Activated CD8-positive, alpha-beta memory T cell treated with anti-CD3 and anti-CD28 coated beads, Interleukin-2, amount 50 U/mL, for 24 hours (primary cell): ENCODE results near the gene PLEKHG5.

Source experiments
- DNase-seq: peaks from one replicate; pipeline ENCODE4 v3.0.0-alpha.2; 2020; ENCODE audit errors: extremely low read depth

PLEKHG5 gene, protein sequence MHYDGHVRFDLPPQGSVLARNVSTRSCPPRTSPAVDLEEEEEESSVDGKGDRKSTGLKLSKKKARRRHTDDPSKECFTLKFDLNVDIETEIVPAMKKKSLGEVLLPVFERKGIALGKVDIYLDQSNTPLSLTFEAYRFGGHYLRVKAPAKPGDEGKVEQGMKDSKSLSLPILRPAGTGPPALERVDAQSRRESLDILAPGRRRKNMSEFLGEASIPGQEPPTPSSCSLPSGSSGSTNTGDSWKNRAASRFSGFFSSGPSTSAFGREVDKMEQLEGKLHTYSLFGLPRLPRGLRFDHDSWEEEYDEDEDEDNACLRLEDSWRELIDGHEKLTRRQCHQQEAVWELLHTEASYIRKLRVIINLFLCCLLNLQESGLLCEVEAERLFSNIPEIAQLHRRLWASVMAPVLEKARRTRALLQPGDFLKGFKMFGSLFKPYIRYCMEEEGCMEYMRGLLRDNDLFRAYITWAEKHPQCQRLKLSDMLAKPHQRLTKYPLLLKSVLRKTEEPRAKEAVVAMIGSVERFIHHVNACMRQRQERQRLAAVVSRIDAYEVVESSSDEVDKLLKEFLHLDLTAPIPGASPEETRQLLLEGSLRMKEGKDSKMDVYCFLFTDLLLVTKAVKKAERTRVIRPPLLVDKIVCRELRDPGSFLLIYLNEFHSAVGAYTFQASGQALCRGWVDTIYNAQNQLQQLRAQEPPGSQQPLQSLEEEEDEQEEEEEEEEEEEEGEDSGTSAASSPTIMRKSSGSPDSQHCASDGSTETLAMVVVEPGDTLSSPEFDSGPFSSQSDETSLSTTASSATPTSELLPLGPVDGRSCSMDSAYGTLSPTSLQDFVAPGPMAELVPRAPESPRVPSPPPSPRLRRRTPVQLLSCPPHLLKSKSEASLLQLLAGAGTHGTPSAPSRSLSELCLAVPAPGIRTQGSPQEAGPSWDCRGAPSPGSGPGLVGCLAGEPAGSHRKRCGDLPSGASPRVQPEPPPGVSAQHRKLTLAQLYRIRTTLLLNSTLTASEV

DNA sequence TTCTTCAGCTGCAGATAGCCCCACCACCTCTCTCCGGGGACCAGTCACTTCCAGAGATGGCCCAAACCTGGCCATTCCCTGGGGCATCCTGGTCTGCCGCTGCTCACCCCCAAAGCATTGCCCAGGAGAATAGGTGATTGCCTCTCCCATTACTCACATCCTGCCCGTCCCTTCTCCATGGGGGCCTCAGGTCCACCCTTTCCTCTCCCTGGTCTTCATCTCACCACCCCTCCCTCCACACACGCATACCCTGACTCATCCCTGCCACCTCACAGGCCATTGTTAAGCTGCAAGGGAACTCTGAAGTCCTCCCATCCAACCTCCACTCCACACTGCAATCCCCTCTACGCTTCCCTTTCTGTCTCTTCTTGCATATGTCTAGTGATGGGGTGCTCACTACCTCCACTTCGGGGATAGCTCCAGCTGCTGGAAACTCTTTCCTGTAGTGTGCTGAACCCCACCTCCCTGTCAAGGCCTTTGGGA lies at the start of gene PLEKHG5:
PLEKHG5 (minus strand) TSS at position 188 of the 483 bp plus-strand sequence. CDS start 14,096 bp downstream, outside the sequence.
- DNase-seq, result no peak

DNA sequence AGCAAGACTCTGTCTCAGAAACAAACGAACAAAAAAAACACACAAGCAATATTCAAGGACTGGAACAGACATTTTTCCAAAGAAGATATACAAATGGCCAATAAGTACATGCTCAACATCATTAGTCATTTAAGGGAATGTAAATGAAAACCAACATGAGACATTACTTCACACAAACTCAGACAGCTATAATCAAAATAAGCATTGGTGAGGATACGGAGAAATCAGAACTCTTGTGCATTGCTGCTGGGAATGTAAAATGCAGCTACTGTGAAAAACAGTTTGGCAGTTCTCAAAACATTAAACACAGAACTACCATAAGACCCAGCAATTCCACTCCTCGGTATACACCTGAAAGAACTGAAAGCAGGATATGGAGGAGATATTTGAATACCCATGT lies 47.5 kb upstream of the PLEKHG5 start:
- no peak for DNase-seq

DNA sequence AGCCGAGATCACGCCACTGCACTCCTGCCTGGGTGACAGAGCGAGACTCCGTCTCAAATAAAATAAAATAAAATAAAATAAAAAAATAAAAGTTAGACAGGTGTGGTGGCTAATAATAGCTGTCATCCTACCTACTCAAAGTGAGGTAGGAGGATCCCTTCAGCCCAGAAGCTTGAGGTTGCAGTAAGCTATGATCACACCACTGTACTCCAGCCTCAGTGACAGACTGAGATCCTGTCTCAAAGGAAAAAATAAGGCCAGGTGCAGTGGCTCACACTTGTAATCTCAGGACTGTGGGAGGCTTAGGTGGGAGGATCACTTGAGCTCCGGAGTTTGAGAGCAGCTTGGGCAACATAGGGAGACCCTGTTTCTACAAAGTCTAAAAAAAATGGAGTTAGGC lies 44.8 kb upstream of the PLEKHG5 start:
- no peak for DNase-seq

DNA sequence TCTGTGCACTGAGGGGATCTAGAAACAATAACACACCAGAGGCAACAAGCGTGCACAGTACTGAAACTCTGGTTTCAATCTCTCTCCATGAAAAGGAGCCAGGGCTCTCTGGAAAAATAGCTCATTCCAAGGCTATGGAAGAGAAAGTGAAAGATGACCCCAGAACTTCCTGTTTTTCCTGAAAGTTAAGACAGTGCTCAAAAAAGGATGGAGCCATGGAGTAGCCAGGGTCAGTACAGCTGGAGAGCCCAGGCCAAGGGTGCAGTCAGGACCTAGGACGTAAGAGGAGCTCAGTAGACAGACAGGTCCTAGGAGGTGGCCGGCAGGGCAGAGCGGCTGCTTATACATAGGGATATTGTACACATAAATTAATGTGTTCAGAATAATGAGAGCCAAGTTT lies 43.7 kb upstream of the PLEKHG5 start:
- DNase-seq, result no peak

DNA sequence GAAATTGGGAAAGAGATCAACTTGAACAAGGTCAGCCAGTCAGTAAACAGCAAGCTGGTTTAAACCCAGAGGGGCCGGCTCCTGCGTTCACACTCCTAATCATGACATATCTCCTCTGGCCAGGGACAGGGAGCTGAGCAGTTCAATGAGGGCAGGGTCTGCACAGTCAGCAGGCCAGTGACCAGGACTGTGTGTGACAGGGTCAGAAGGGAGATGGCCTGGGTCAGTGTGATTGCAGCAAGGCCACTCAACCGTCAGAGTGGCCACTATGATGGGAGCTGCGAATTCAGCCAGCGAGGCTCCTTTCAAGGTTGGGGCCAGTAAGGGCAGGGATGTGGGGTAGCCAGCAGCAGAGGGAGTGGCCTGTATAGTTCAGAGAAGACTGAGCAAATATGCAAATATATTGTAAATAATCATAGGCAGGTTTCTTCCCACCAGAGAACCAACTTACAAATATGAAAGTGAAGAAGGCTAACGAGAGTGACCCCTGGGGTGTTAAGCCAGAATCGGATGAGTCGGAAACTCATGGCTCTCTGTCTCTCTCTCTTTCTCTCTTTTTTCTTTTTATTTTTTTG lies 42.9 kb upstream of the PLEKHG5 start:
- no peak for DNase-seq

DNA sequence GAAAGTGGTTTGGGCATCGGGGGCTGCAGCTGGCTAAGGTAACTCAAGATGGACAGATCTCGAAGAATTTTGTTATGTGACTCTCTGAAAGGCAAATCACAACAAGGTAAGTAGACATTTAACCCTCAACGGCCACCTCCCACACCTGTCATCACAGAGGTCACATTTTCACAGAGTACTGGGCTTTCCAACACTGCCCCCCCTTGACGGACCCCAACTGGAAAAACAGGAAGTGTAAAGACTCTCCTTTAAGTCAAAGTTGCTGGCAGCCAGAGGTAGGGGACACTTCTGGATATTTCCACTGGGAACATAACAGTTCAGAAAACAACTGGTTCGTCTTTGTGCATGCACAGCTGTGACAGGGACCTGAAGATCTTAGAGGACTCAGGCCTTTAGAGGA lies 40.5 kb upstream of the PLEKHG5 start:
- DNase-seq, result no peak

DNA sequence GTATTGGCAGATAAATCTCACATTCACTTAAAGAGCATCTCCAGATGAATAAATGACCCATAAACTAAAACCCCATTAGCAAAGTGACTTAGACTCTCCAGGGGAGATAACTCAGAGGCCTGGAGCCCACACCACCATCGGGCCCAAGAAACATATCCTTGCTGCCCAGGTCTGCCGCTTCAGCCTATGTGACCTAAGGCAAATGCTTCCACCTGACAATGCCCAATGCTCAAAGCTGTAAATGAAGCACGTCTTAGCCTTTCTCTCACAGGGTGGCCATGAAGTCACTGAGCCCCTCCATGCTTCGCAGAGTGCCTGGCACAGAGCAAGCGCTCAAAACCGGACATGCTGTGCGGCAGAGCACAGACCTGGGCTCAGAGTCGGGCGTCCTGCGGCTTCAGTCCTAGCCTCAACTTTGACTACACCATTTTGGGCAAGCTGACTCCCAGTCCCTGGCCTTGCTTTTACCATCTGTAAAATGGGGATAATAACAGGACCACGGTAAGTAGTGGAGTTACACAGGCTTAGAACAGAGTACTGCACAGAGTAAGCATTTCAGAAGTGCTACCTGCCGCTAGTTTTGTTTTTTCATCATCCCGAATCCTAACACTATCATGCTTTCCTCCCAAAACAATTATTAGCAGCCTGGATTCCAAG lies 39.2 kb upstream of the PLEKHG5 start:
- DNase-seq, result no peak

DNA sequence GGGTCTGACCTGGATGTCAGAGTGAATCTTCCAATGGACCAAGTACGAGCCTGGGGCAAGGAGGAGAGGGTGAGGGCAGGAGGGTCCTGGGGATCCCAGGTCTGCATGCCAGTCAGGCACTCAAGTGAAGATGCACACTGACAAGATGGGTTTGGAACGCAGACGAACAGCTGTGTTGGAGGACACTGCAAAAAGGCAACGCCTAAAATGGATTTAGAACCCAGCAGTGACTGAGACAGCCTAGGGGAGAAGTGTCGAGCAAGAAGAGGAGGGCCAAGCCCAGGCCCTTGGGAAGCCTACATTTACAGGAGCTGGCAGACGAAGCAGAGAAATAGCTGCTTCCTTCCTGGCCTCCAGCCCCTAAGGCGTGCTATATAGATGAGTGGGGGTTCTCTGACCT lies 37.0 kb upstream of the PLEKHG5 start:
- no peak for DNase-seq

DNA sequence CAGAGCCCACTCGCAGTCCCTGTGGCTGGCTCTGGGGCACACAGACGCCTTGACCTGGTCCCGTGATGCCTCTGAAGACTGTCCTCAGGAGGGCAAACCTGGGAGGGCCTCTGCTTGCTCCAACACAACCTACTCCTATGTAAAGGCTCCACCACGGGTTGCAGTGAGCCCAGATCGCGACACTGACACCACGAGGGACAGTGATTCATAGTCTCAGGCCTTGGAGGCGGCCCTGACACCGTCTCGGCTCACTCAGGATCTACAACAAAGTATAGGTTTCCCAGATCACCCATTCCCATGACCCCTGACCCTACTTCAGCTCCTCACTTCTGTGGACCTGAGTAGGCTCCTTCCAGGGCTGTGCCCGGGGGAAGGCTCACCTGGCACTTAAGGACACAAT lies 34.8 kb upstream of the PLEKHG5 start:
- DNase-seq, result no peak

DNA sequence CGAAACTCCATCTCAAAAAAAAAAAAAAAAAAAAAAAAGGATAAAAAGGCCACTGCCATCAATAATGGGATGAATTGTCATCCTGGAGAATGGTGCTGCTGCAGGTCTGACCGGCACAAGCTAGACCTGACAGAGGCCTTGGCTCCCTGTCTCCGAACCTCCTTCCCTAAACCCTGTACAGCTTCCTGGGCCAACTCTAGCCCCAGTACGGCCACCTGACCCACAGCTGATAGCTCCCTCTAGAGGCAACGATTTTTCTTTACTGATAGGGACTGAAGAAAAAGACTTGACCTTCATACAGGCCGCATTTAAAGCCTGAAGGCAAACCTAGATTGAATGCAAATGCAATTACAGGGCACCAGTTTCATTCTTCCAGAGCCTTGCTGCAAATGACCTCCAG lies 32.1 kb upstream of the PLEKHG5 start:
- no peak for DNase-seq

DNA sequence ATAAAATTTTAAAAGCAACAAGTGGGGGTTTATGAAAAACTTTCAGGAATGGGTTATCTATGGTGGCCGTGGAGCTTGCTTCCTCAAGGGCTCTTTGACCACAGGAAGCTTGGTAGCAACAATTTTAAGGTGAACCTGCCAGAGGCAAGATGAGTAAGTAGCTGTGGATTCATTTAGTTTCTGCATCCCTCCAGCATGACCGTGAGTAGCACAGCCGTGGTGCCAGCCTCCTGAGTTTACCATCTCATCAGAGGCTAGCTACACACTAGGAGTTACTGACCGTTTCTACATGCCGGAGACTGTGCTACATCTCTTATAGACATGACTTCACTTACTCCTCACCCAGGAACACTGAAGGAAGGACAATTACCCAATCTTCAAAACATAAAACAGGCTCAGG lies 30.1 kb upstream of the PLEKHG5 start:
- DNase-seq, result no peak

DNA sequence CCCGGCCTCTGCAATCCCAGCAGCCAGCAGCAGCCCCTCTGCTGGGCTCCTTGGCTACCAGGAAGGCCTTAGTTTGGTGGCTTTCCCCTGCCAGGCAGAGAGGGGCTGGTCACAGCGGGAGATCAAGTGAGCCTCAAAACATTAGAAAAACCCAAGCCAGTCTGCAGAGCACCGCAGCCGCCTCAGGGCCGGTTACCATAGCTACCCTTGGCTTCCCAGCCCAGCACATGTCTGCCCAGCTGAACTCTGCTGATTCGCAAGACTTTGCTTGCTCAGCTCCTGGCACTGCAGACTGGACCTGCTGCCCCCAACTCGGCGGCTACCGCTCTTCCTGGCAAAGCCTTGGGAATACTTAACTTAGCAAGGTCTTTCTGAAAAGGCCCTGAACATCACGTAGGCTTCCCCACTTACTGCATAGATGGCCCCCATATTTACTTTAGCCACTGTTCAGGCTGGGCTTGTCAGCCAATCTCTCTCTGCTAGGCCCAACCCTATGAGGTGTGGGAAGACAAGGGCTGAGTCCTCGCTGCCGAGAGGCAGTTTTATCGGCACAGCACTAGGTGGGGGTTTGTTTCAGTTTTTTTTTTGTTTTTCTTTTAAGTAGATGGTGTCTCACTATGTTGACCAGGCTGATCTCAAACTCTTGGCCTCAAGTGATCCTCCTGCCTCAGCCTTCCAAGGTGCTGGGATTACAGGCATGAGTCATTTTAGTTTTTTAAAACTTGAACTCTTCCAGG lies 28.6 kb upstream of the PLEKHG5 start:
- DNase-seq, result no peak

DNA sequence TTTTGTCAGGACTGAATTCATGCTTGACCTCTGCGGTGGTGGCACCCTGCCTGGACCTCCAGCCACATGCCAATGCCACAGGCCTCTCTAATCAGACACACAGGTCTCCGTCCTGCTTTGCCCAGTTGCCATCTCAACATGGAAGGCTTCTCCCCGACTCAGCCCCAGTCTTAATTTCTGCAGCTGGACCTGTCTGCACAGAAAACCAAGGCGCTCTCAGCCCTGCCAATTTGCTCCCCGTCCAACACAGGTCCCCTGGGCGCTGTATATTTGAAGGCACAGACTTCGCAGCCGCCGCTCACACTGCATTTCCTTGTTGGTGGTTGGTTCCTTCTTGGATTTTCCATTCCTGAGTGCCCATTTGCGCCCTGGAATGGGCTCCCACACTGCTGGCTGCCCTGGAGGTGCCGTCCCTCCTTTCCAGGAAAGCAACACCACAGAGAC lies 28.0 kb upstream of the PLEKHG5 start:
- DNase-seq, result no peak

DNA sequence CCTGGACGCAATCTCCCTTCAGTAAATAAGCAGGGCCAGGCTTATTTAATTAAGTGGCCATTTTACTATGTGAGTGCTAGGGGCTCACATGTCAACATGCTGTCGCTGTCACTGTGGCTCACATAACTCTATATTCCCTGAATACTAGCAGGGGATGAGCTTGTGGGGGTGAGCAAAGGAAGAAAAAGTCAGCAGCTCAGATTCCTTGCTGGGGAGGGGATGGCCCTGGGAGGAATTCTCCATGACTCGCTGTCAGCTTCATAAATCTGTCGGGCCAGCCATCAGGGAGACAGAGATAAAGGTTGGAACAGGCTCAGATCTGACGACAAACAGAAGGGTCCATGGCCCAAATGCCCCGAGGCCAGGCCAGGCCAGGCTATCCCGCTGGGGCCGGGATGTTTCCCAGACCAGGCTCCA lies 26.0 kb upstream of the PLEKHG5 start:
- no peak for DNase-seq

DNA sequence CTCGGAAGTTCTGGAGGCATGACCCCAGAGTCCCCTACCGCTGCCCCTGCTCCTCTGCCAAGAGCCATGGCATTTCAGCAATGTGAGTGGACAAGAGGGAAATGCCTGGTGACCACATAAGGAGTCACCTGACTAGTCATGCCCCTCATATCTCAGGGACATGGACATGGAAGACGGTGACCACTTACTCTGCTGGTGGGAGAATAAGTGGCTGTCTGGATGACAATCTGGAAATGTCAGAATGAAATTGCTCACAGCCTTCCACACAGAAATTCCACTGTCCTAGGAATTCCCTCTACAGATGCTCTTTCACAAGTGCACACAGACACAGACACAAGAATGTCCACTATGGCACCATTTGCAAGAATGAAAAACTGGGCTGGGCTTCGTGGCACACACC lies 24.3 kb upstream of the PLEKHG5 start:
- no peak for DNase-seq

DNA sequence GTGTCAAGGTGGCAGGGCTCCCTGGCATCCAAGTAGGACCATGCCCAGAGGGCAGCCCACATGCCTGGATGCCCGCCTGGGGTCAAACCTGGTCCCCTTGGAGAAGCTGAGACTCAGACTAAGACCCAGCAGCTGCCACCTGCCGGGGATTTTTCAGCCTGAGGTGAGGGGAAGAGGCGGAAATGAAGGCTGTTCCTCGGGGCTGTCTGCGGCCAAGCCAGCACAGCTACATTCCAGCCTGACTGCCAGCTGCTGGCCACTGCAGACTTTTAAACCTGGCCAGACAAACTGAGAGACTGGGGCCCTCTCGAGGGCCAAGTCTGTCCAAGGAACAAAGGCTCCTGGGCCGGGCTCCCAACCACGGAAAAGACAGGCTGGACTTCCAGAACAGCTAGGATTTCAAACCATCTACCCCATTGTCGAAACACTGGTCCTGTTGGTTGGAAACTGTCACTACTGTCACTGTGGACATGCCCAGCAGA lies 21.9 kb upstream of the PLEKHG5 start:
- no peak for DNase-seq

DNA sequence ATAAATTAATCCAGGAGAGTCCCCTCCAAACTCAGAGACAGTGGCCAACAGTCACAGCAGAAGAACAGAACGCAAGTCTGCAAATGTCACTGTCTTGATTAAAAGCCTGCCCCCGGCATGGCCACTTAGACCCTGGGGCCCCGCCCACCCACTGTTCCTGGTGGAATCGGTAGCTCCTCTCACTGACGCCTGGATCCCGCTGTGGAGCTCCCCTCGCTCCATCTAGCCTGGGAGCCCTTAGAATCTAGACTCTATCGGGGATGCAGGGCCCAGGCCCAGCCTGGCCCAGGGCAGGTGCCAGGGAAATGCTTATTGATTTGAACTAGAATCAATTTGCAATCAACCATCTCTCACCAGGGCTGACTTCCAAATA lies 21.4 kb upstream of the PLEKHG5 start:
- no peak for DNase-seq

DNA sequence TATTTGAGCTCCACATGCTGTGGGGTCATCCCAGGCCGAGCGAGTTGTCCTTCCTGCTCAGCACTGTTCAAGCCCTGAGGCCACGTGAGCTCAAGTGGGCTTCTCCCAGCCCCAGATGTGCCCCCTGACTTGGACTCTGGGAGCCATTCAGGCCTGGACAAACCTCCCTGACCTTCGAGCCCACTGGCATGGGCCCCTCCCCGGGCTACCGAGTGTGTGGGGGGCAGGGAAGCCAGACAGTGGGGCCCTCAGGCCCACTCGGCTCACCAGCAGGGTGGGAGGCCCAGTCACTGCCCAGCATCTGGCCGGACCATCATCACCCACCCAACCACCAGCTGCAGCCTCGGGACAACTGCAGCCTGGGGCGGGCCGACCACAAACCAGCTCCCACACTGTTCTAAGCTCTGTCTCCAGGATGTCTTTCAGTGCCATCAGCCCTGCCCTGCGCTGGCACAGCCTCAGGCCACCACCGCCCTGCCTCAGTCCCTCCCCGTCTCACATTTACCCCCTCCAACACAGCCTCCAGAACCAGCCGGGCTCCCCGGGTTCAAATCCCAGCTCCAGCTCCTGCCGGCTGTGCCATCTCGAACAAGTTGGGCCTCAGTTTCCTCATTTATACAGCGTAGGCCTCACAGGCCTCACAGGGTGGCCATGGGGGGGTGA lies 20.9 kb upstream of the PLEKHG5 start:
- no peak for DNase-seq

DNA sequence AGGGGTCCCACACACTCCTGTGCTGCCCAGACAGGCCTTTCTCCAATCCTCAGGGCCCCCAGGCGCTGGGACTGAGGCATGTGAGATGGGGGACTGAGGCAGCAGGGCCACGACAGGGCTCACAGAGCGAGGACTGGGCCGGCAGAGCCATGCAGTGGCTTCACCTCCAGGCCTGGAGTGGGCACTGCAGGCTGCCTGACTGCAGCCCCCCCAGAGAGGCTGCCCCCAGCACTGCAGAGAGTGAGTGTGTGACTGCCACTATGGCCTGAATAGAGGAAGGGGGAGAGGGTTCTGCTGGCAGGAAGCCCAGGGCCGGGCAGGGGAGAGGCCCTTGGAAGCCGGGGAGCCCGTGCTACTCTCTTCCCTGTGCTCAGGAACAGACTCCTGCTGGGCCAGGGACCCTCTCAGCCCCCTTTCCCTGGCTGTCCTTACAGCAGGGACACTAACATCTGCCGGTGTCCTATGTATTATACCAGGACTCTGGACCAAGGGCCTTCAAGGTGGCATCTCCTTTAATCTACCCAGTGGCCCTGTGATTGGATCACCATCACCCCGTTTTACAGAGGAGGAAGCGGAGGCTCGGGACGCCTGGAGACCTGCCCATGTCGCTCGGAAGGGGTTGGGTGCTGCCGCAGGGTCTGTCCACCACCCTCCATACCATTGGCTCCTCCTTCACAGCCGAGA lies 20.2 kb upstream of the PLEKHG5 start:
- no peak for DNase-seq

DNA sequence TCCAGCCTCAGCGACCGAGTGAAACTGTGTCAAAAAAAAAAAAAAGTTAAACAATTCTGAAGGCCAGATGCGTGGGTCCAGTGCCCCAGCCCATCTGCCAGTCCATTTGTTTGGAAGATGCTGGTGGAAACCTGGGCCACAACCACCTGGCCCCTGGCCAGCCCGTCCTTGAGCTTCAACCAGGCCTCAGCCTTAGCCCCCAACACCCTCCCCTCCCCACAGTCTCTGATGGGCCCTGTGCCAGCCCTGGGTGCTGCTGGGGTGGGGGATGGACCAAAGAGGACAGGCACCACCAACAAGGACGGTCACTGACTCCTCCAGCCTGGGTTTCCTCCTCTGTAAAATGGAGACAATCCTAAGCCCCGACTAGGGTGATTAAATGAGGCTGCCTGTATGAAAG lies 19.6 kb upstream of the PLEKHG5 start:
- DNase-seq, result no peak
